HG03558 (cell line): ENCODE data around the gene CCDC134.

Experiments used
- ATAC-seq: cut with Tn5 transposase; IDR thresholded peaks from one replicate; pipeline ENCODE4 v1.9.1; 2021; ENCODE audit warnings: moderate number of reproducible peaks; ENCODE audit not compliant: unreplicated experiment; ENCODE audit errors: extremely low read depth

CCDC134 gene

DNA sequence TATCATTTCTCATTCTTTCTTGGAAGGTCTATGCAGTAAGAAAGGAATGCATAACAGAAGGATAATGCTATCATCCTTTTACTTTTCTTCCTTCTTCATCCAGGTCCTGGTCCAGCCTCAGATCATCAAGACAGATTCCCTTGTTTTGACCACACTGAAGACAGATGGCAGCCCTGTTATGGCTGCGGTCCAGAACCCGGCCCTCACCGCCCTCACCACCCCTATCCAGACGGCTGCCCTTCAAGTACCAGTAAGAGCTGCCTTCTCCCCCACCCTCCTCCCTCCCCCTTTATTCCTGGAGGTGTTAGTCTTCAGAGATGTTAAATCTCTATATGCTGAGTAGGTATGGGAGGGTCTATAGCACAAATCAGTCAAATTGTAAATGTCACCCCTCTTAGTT is 70.3 kb downstream of the CCDC134 start:
- no peak for ATAC-seq

DNA sequence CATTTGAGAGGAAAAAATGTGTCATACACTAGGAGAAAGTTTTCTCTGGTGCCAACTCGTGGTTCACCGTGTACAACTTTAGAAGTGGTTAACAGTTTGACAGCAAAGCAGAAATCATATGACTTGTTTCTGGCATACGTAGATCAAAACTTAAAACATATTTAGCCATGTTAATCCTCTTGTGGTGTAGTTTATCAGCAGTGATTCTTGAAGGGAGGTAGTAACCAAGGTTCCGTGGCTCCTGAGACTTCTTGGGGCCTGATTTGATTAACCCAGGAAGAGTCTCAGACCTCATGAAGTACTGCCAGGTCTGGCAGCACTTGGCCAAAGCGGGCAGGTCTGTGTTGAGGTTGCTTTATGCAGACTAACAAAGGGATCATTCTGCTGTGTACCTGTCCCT is 72.9 kb downstream of the CCDC134 start:
- no peak for ATAC-seq

DNA sequence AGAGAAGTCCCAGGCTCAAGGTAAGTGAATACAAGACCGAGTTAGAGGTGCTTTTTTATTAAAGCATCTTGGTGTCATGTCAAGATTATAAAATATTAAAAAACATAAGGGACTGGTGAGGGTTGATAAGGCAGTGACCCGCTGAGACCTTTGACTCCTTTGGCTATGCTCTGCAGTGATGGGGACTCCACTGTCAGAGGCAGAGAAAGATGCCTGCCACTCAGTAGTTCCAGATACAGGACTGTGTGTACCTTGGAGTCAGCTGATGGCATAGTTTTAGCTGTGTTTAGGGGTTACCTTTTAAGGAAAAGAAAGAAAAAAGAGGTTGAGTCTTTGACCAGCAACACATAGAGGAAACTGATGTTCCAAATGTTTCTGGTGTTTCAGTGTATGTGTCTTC is 73.6 kb downstream of the CCDC134 start:
- ATAC-seq, result no peak

DNA sequence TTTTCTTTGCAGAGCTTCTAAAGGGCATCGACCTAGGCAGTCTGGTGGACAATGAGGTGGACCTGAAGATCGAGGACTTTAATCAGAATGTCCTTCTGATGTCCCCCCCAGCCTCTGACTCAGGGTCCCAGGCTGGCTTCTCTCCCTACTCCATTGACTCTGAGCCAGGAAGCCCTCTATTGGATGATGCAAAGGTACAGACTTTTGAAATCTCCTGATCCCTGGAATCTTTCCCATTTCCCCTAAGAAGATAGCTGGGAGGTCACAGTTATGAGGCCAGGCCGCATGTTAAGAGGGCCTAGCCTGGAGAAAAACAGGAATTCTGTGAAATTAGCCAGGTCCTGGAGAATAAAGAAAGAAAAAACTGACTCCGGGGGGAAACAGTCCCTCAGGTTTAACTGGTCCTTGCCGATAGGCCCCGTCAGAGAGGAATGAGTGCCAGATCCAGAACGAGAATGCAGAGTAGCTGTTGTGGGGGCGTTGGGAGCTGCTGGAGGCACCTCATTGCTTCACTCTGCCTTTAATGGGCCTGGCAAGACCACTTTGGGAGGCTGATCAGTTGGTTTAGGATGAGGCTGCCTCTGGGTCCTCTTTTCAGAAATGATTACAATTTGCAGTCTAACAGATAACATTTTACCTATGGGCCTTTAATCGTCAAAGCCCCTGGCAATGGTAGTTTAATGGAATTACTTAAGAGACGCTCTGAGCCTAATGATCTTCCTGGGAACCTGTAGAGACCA is 75.2 kb downstream of the CCDC134 start:
- no peak for ATAC-seq
